ENCODE measurements around the gene SLC43A3.

The SLC43A3 gene

GRCh38 chr11:57426929-57427726 is at the start of gene SLC43A3:
Gene SLC43A3 (minus strand): TSS chr11:57427121. CDS start chr11:57426172, 949 bp downstream.
- DNase-seq, result peak; percentile 1

GRCh38 chr11:57476047-57476756 is 49.3 kb upstream of the SLC43A3 start:
- DNase-seq, result no peak

GRCh38 chr11:57475671-57476046 is 48.7 kb upstream of the SLC43A3 start:
- no peak for DNase-seq

- DNase-seq, result no peak
Measured at GRCh38 chr11:57475191-57475590, 48.3 kb upstream of the SLC43A3 start.

- no peak for DNase-seq
Measured at GRCh38 chr11:57474803-57475115, 47.8 kb upstream of the SLC43A3 start.

- no peak for DNase-seq
Measured at GRCh38 chr11:57474017-57474802, 47.3 kb upstream of the SLC43A3 start.

- DNase-seq, result no peak
Measured at GRCh38 chr11:57473285-57473841, 46.4 kb upstream of the SLC43A3 start.

- DNase-seq, result peak; percentile 43
Measured at GRCh38 chr11:57471496-57471895, 44.6 kb upstream of the SLC43A3 start.

- no peak for DNase-seq
Measured at GRCh38 chr11:57469268-57469667, 42.3 kb upstream of the SLC43A3 start.

- DNase-seq, result no peak
Measured at GRCh38 chr11:57468276-57468675, 41.4 kb upstream of the SLC43A3 start.

GRCh38 chr11:57467508-57468157 is 40.7 kb upstream of the SLC43A3 start:
- DNase-seq, result no peak

- DNase-seq, result no peak
Measured at GRCh38 chr11:57466680-57467079, 39.8 kb upstream of the SLC43A3 start.

- no peak for DNase-seq
Measured at GRCh38 chr11:57464539-57465181, 37.7 kb upstream of the SLC43A3 start.

- no peak for DNase-seq
Measured at GRCh38 chr11:57463671-57464538, 37.0 kb upstream of the SLC43A3 start.

- no peak for DNase-seq
Measured at GRCh38 chr11:57462597-57462996, 35.7 kb upstream of the SLC43A3 start.

GRCh38 chr11:57461841-57462489 is 35.0 kb upstream of the SLC43A3 start:
- no peak for DNase-seq

GRCh38 chr11:57460758-57461749 is 34.1 kb upstream of the SLC43A3 start:
- peak; percentile 57 for DNase-seq

GRCh38 chr11:57460022-57460757 is 33.3 kb upstream of the SLC43A3 start, which contains the start of gene RTN4RL2:
Gene RTN4RL2 (plus strand): TSS chr11:57460528. CDS start chr11:57460866, 338 bp downstream.
- peak; percentile 53 for DNase-seq
